Ovary (tissue), 9 donors: ENCODE results near the gene FAM219A. TPM values are rescaled to one million over a fixed set of nuclear protein-coding genes. Genes with fewer than 3 reads are reported as not detected.

ENCODE experiments used
- DNase-seq, 5 donors: peaks; one replicate each; pipeline ENCODE4 v3.0.0-alpha.2; 2019 to 2020
- H3K27ac ChIP-seq, 2 donors: fragments of 200-600 bp; one replicate each; pipeline versions ENCODE4 v1.5.1 to v1.8.0; 2019 to 2022
- H3K27me3 ChIP-seq: fragments of 200-600 bp; one replicate; pipeline ENCODE4 v1.8.0; 2022
- H3K36me3 ChIP-seq: fragments of 200-600 bp; sonication (generic); one replicate; pipeline ENCODE4 v1.5.1; 2019
- H3K4me1 ChIP-seq: one replicate; pipeline ENCODE4 v1.8.1; 2013; ENCODE audit warnings: mild to moderate bottlenecking, moderate library complexity; ENCODE audit not compliant: insufficient read depth
- H3K4me3 ChIP-seq: fragments of 200-600 bp; sonication (generic); one replicate; pipeline ENCODE4 v1.5.1; 2017
- H3K9me3 ChIP-seq, 2 donors: fragments of 200-600 bp in 1 of 2; sonication (generic) in 1 of 2; one replicate each; pipeline versions ENCODE4 v1.5.1 to v1.8.1; 2013 to 2019; ENCODE audit warnings: mild to moderate bottlenecking in 1 of 2, moderate library complexity in 1 of 2
- EP300 ChIP-seq: sonication (generic); formaldehyde crosslinking; IDR thresholded peaks from one replicate; pipeline ENCODE4 v1.6.1; 2017; ENCODE audit warnings: antibody characterized with exemption
- POLR2A ChIP-seq: fragments of 450-650 bp; IDR thresholded peaks from one replicate; pipeline ENCODE4 v1.6.1; 2017; ENCODE audit warnings: antibody characterized with exemption, mild to moderate bottlenecking, moderate library complexity
- WGBS, 3 donors: extraction: QIAGEN DNeasy Blood & Tissue Kit in 1 of 3; methylation state at CpG; one replicate each; pipeline versions ENCODE4 v1.1.5 to v1.1.7; 2013 to 2017; 5-methylcytosine and 5-hydroxymethylcytosine counted together
- intact Hi-C, 4 donors: fragments of 100-400 bp; cut with DNase I; formaldehyde crosslinking; loops; one replicate each; pipeline versions ENCODE4 v1.11.0 to v1.15.1; 2022 to 2023
- polyA plus RNA-seq, 2 donors: library from polyadenylated mRNA; stranded (reverse); fragments of 200-250 nt in 1 of 2; fragments of 350-450 nt in 1 of 2; fragmentation: Illumina TruSeq in 1 of 2; extraction: RNeasy Lipid Tissue Mini Kit (QIAGEN cat#74804) in 1 of 2; gene quantifications; one replicate each; pipeline ENCODE4 v1.2.3, GENCODE V29; 2013 to 2014
- total RNA-seq, 7 donors: library from RNA; depleted of rRNA in 2 of 7; stranded (reverse); fragments of >200 nt in 2 of 7; fragmentation: NEBNext Ultra II Directional in 3 of 7; extraction: Animal tissue kit (Norgen Biotek cat#: 25700) in 3 of 7; gene quantifications; one replicate each; pipeline versions ENCODE4 v1.1.0 to v1.2.4, GENCODE V29; 2016 to 2023
- TF ChIP-seq, protein P1 (sequence below), 3 donors: fragments of 450-650 bp in 2 of 3; fragments of 200-600 bp in 1 of 3; IDR thresholded peaks; one replicate each; pipeline versions ENCODE4 v1.5.1 to v1.8.0; 2016 to 2022; ENCODE audit warnings: antibody characterized with exemption in 3 of 3, mild to moderate bottlenecking in 1 of 3
- donor health status: DM: no; HTN: no; CAD: no; lungs with moderate emphysema.
- donor health status: DM: no; HTN: no; CAD: no.
- donor health status: Bipolar disorder and iron deficiency.
- donor health status: DM: yes; HTN: yes; CAD: no.
- donor health status: DM: no; HTN: no; CAD: no.
- donor health status: DM: yes; HTN: yes; CAD: no.

Gene FAM219A
- total and polyA plus RNA-seq, 9 donors = 5.2 to 24.7 (median 15.2) TPM

- no peak overlapping the region for H3K4me3 ChIP-seq
- 88 to 92% (median 90%) methylated on average over 5 of the region's 5 CpGs for WGBS, 3 donors
- DNase-seq = no peak
- H3K27me3 ChIP-seq = no peaks in the 10 kb centered on the region
- no peak overlapping the region for H3K27ac ChIP-seq
- H3K4me1 ChIP-seq = peaks cover 5% of the 10 kb centered on the region
- intact Hi-C loops = loop anchor here in 2 of 4 donors (10.0 kb wide), 2 partner anchors 101 to 881 kb away; no protein-coding TSS in a partner anchor
- TF ChIP-seq, protein P1, sequence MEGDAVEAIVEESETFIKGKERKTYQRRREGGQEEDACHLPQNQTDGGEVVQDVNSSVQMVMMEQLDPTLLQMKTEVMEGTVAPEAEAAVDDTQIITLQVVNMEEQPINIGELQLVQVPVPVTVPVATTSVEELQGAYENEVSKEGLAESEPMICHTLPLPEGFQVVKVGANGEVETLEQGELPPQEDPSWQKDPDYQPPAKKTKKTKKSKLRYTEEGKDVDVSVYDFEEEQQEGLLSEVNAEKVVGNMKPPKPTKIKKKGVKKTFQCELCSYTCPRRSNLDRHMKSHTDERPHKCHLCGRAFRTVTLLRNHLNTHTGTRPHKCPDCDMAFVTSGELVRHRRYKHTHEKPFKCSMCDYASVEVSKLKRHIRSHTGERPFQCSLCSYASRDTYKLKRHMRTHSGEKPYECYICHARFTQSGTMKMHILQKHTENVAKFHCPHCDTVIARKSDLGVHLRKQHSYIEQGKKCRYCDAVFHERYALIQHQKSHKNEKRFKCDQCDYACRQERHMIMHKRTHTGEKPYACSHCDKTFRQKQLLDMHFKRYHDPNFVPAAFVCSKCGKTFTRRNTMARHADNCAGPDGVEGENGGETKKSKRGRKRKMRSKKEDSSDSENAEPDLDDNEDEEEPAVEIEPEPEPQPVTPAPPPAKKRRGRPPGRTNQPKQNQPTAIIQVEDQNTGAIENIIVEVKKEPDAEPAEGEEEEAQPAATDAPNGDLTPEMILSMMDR (IDR thresholded peaks at IDR 0.05) = no peak
- TF ChIP-seq EP300 (no peak), POLR2A (no peak)
- no peaks in the 10 kb centered on the region for H3K9me3 ChIP-seq
- H3K36me3 ChIP-seq = no peaks in the 10 kb centered on the region
These were observed 47.2 kb upstream of the FAM219A start for GRCh38 chr9:34505370-34506120.

DNA sequence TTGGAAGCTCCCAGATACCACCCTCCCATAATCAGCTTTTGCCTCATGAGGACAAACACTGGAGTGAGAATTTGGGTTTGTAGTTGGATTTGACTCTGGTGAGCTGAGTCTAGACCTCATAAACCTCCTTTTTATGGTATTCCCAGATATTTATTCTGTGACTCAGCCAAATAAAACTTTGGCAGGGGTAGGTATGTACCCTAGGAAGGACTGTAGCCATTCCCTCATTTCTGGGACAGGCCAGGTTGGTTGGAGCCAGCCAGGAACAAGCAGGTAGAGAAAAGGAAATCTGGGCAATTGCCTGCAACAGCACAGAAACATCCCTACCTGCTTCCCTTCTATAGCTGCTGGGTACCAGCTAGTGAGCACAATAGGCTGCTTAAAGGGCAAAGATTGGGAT is 45.0 kb upstream of the FAM219A start:
- intact Hi-C loops = loop anchor here (5.0 to 10.0 kb wide), 4 partner anchors 91 to 879 kb away; no protein-coding TSS in a partner anchor

GRCh38 chr9:34502891-34503290 is 44.5 kb upstream of the FAM219A start:
- Histone ChIP-seq H3K27ac (no peak overlapping the region), H3K27me3 (no peaks in the 10 kb centered on the region), H3K9me3 (no peaks in the 10 kb centered on the region), H3K4me3 (no peak overlapping the region), H3K4me1 (peaks cover 5% of the 10 kb centered on the region), H3K36me3 (no peaks in the 10 kb centered on the region)
- WGBS, 3 donors = 54 to 64% (median 63%) methylated on average over 6 of the region's 6 CpGs
- DNase-seq = no peak
- TF ChIP-seq POLR2A (no peak), EP300 (no peak)
- TF ChIP-seq, protein P1 (IDR thresholded peaks at IDR 0.05) = no peak
- intact Hi-C loops = loop anchor here (5.0 to 10.0 kb wide), 4 partner anchors 91 to 878 kb away; no protein-coding TSS in a partner anchor

More for the DNA sequence above, 45.0 kb upstream of the FAM219A start:
- no peak overlapping the region for H3K4me3 ChIP-seq
- H3K4me1 ChIP-seq = peaks cover 5% of the 10 kb centered on the region
- no peaks in the 10 kb centered on the region for H3K9me3 ChIP-seq
- DNase-seq = no peak
- H3K36me3 ChIP-seq = no peaks in the 10 kb centered on the region
- H3K27ac ChIP-seq = no peak overlapping the region
- TF ChIP-seq, protein P1 (IDR thresholded peaks at IDR 0.05) = no peak
- TF ChIP-seq POLR2A (no peak), EP300 (no peak)
- H3K27me3 ChIP-seq = no peaks in the 10 kb centered on the region

DNA sequence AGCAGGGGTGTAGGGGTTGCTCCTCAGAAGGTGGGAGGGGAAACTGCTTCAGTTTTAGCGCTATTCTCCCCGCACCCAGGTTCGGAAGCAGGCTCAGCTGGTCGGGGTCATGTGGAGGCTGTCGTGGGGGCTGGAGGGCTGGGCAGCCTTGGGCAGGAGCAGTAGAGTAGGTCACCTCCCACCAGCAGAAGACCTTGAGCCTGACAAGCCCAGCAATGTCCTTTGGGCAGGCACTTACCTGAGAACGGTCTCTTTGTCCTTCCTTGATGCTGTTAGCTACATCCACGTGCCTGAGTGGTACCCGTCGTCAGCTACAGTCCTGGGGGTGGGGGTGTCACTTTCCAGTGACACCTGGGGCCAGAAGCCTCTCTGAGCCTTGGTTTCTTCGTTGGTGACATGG is 44.1 kb upstream of the FAM219A start:
- no peaks in the 10 kb centered on the region for H3K27me3 ChIP-seq
- H3K4me1 ChIP-seq = peaks cover 5% of the 10 kb centered on the region

More for the DNA sequence above, 44.1 kb upstream of the FAM219A start:
- H3K9me3 ChIP-seq = no peaks in the 10 kb centered on the region
- 12 to 38% (median 21%) methylated on average over 10 of the region's 10 CpGs for WGBS, 3 donors
- H3K27ac ChIP-seq = no peak overlapping the region
- intact Hi-C loops = loop anchor here (5.0 to 10.0 kb wide), 4 partner anchors 90 to 878 kb away; no protein-coding TSS in a partner anchor
- no peak for DNase-seq
- no peak for TF ChIP-seq EP300
- TF ChIP-seq, protein P1 (IDR thresholded peaks at IDR 0.05) = no peak
- TF ChIP-seq POLR2A = no peak
- no peaks in the 10 kb centered on the region for H3K36me3 ChIP-seq
- H3K4me3 ChIP-seq = no peak overlapping the region
